Astrocyte (in vitro differentiated cells and primary cell): Measurements from ENCODE around the gene ITGBL1. TPM values are rescaled to one million over a fixed set of nuclear protein-coding genes. Genes with fewer than 3 reads are reported as not detected.

ENCODE experiments used
- DNase-seq: peaks from one replicate; pipeline ENCODE4 v3.0.0-alpha.2; 2010; ENCODE audit warnings: low read depth
- FAIRE-seq: peaks from 2 replicates; lab custom pipeline; 2011; peaks lifted over from hg19 to GRCh38; lab: Jason Lieb, UNC
- H2AFZ ChIP-seq: 2 replicates; pipeline ENCODE4 v1.6.0; 2012; ENCODE audit warnings: low read depth, low read length, inconsistent platforms
- H3K27ac ChIP-seq: 2 replicates; pipeline ENCODE4 v1.5.1; 2011; ENCODE audit warnings: low read depth, low read length, inconsistent platforms
- H3K27me3 ChIP-seq: 2 replicates; pipeline ENCODE4 v1.6.0; 2011; ENCODE audit warnings: low read length, inconsistent platforms; ENCODE audit not compliant: insufficient read depth
- H3K36me3 ChIP-seq: 2 replicates; pipeline ENCODE4 v1.5.1; 2011; ENCODE audit warnings: low read length, inconsistent platforms; ENCODE audit not compliant: insufficient read depth
- H3K4me1 ChIP-seq: 2 replicates; pipeline ENCODE4 v1.5.1; 2011; ENCODE audit warnings: low read length, inconsistent platforms; ENCODE audit not compliant: insufficient read depth
- H3K4me2 ChIP-seq: 2 replicates; pipeline ENCODE4 v1.6.0; 2012; ENCODE audit warnings: low read length, inconsistent platforms
- H3K4me3 ChIP-seq: 2 replicates; pipeline ENCODE4 v1.5.1; 2011; ENCODE audit warnings: low read depth, mild to moderate bottlenecking, low read length, inconsistent platforms; ENCODE audit not compliant: insufficient read depth
- H3K79me2 ChIP-seq: 2 replicates; pipeline ENCODE4 v1.6.0; 2012; ENCODE audit warnings: mild to moderate bottlenecking, low read length, inconsistent platforms; ENCODE audit not compliant: insufficient read depth
- H3K9ac ChIP-seq: 2 replicates; pipeline ENCODE4 v1.6.0; 2012; ENCODE audit warnings: mild to moderate bottlenecking, low read length, inconsistent platforms
- H3K9me3 ChIP-seq: 2 replicates; pipeline ENCODE4 v1.5.1; 2012; ENCODE audit warnings: low read depth, mild to moderate bottlenecking, low read length, inconsistent platforms; ENCODE audit not compliant: insufficient read depth
- H4K20me1 ChIP-seq: 2 replicates; pipeline ENCODE4 v1.6.0; 2012; ENCODE audit warnings: low read length, inconsistent platforms; ENCODE audit not compliant: insufficient read depth
- H3K27ac Mint-ChIP-seq: one replicate; pipeline ENCODE4 v1.8.0; 2021; ENCODE audit warnings: mild to moderate bottlenecking, mixed read lengths; ENCODE audit not compliant: unreplicated experiment
- H3K27me3 Mint-ChIP-seq: one replicate; pipeline ENCODE4 v1.8.0; 2021; ENCODE audit warnings: low read depth, mixed read lengths; ENCODE audit not compliant: unreplicated experiment
- H3K36me3 Mint-ChIP-seq: one replicate; pipeline ENCODE4 v1.8.0; 2021; ENCODE audit warnings: low read depth, mixed read lengths; ENCODE audit not compliant: unreplicated experiment
- H3K4me1 Mint-ChIP-seq: one replicate; pipeline ENCODE4 v1.8.0; 2021; ENCODE audit warnings: low read depth, mixed read lengths; ENCODE audit not compliant: unreplicated experiment
- H3K4me3 Mint-ChIP-seq: one replicate; pipeline ENCODE4 v1.8.0; 2021; ENCODE audit warnings: mild to moderate bottlenecking, moderate library complexity, mixed read lengths; ENCODE audit not compliant: unreplicated experiment
- H3K9me3 Mint-ChIP-seq: one replicate; pipeline ENCODE4 v1.8.0; 2021; ENCODE audit warnings: mild to moderate bottlenecking, mixed read lengths; ENCODE audit not compliant: unreplicated experiment
- CTCF ChIP-seq: IDR thresholded peaks from 2 replicates; pipeline ENCODE4 v1.5.1; 2011; ENCODE audit warnings: low read depth, mild to moderate bottlenecking, inconsistent platforms, low read length, moderate library complexity; ENCODE audit not compliant: insufficient read depth
- EZH2 ChIP-seq: IDR thresholded peaks from 2 replicates; pipeline ENCODE4 v1.6.1; 2012; ENCODE audit warnings: mild to moderate bottlenecking, low read length, inconsistent platforms; ENCODE audit not compliant: insufficient read depth
- total RNA-seq: library from RNA; stranded (reverse); gene quantifications from 2 replicates; pipeline ENCODE4 v1.2.1, GENCODE V29; 2021

ITGBL1 gene
- total RNA-seq, 1 donor from 2014 or later = 0.14 TPM

GRCh38 chr13:101712026-101712348 is 259.5 kb downstream of the ITGBL1 start:
- Histone ChIP-seq H3K27me3 (no peaks in the 10 kb centered on the region), H3K36me3 (no peaks in the 10 kb centered on the region), H3K9me3 (no peaks in the 10 kb centered on the region), H3K79me2 (no peaks in the 10 kb centered on the region), H3K27ac (no peak overlapping the region), H3K4me3 (no peak overlapping the region), H3K4me1 (no peaks in the 10 kb centered on the region), H4K20me1 (no peaks in the 10 kb centered on the region), H3K9ac (no peak overlapping the region), H2AFZ (no peak overlapping the region), H3K4me2 (no peak overlapping the region)
- DNase-seq (no peak), FAIRE-seq (peak; percentile 23)
- Mint-ChIP-seq H3K4me1 (peaks cover 3% of the 10 kb centered on the region), H3K27ac (no peak overlapping the region), H3K27me3 (peaks cover 13% of the 10 kb centered on the region), H3K9me3 (no peaks in the 10 kb centered on the region), H3K36me3 (no peaks in the 10 kb centered on the region), H3K4me3 (no peak overlapping the region)
- no peak for TF ChIP-seq CTCF
- no peak for TF ChIP-seq EZH2

GRCh38 chr13:101714195-101714594 is 261.7 kb downstream of the ITGBL1 start:
- Histone ChIP-seq H3K9me3 (no peaks in the 10 kb centered on the region), H3K4me3 (no peak overlapping the region), H3K4me1 (no peaks in the 10 kb centered on the region), H3K27me3 (no peaks in the 10 kb centered on the region), H3K4me2 (no peak overlapping the region), H4K20me1 (no peaks in the 10 kb centered on the region), H3K27ac (no peak overlapping the region), H3K36me3 (no peaks in the 10 kb centered on the region), H3K9ac (no peak overlapping the region), H3K79me2 (no peaks in the 10 kb centered on the region), H2AFZ (no peak overlapping the region)
- H3K4me1 Mint-ChIP-seq = peaks cover 2% of the 10 kb centered on the region
- H3K27me3 Mint-ChIP-seq = peaks cover 13% of the 10 kb centered on the region
- H3K27ac Mint-ChIP-seq = no peak overlapping the region
- DNase-seq (no peak), FAIRE-seq (no peak)
- H3K36me3 Mint-ChIP-seq = no peaks in the 10 kb centered on the region
- H3K9me3 Mint-ChIP-seq = no peaks in the 10 kb centered on the region
- no peak overlapping the region for H3K4me3 Mint-ChIP-seq
- no peak for TF ChIP-seq CTCF

GRCh38 chr13:101717353-101717752 is 264.9 kb downstream of the ITGBL1 start:
- no peaks in the 10 kb centered on the region for H3K4me1 Mint-ChIP-seq
- no peak overlapping the region for H3K27ac Mint-ChIP-seq
- FAIRE-seq (no peak), DNase-seq (no peak)
- Histone ChIP-seq H3K79me2 (no peaks in the 10 kb centered on the region), H3K27ac (no peak overlapping the region), H3K9me3 (no peaks in the 10 kb centered on the region), H3K4me2 (no peak overlapping the region), H4K20me1 (no peaks in the 10 kb centered on the region), H3K36me3 (no peaks in the 10 kb centered on the region), H3K9ac (no peak overlapping the region), H3K27me3 (no peaks in the 10 kb centered on the region), H3K4me3 (no peak overlapping the region), H3K4me1 (no peaks in the 10 kb centered on the region), H2AFZ (no peak overlapping the region)
- H3K27me3 Mint-ChIP-seq = peaks cover 4% of the 10 kb centered on the region
- H3K9me3 Mint-ChIP-seq = no peaks in the 10 kb centered on the region
- TF ChIP-seq CTCF = no peak
- H3K4me3 Mint-ChIP-seq = no peak overlapping the region
- H3K36me3 Mint-ChIP-seq = no peaks in the 10 kb centered on the region
